HFF-Myc (cell line): ENCODE measurements around the gene COX7A2.

ENCODE experiments used
- DNase-seq: peaks from one replicate; pipeline ENCODE4 v3.0.0-alpha.2; 2011; ENCODE audit warnings: low read depth; ENCODE audit errors: extremely low read depth
- H3K4me3 ChIP-seq: replicated peaks from 2 replicates; pipeline ENCODE4 v1.5.1; 2011; ENCODE audit warnings: low read depth, mild to moderate bottlenecking, control low read depth, low read length
- TF ChIP-seq, protein P1 (sequence below): IDR thresholded peaks from 2 replicates; pipeline ENCODE4 v1.5.1; 2012; ENCODE audit warnings: mild to moderate bottlenecking, low read depth, low read length, control low read depth; ENCODE audit errors: missing control alignments

COX7A2 gene

DNA sequence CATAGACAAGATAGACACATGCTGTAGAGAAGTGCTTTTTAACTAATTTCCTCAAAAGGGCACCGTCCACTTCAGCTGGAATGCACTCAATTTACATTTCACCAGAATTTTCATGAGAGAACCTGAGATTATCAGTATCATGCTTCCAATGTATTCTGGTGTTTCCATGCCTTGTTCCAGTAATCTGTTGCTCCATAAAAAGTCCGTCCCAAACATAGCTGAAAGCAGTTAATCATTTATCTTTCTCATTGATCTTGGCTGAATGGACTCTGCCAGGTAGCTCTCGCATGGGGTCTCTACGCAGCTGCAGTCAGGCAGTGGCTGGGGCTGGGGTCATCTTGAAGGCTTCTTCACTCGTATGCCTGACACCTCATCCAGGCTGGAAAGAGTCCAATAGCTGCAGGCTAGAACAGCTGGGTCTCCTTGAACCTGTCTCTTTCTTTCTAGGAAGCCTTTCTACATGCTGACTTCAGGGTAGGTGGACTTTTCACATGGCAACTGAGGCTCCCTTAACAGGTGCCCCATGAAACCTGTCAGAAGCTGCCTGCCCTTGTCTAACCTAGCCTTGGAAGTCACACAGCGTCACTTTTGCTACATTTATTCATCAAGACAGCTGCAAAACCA, 19.2 kb downstream of the COX7A2 start:
- TF ChIP-seq, protein P1, sequence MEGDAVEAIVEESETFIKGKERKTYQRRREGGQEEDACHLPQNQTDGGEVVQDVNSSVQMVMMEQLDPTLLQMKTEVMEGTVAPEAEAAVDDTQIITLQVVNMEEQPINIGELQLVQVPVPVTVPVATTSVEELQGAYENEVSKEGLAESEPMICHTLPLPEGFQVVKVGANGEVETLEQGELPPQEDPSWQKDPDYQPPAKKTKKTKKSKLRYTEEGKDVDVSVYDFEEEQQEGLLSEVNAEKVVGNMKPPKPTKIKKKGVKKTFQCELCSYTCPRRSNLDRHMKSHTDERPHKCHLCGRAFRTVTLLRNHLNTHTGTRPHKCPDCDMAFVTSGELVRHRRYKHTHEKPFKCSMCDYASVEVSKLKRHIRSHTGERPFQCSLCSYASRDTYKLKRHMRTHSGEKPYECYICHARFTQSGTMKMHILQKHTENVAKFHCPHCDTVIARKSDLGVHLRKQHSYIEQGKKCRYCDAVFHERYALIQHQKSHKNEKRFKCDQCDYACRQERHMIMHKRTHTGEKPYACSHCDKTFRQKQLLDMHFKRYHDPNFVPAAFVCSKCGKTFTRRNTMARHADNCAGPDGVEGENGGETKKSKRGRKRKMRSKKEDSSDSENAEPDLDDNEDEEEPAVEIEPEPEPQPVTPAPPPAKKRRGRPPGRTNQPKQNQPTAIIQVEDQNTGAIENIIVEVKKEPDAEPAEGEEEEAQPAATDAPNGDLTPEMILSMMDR: no peak
- no peak overlapping the region for H3K4me3 ChIP-seq

DNA sequence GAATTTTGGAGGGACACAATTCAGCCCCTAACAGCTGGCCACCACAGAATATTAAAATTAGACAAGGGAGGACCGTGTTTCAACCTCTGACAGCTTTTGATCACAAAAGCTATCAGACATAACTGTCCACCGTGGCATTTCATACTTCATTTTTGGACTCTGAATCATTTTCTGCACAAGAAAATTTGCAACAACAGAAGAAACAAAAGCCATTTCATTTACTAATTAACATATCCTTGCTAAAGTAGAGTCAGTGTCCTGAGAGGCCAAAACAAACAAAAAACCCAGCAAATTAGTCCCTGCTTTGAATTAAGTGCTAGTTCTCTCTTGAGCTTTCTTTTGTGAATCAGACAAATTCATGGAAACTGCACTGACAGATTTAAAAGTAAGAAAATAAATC, 20.2 kb downstream of the COX7A2 start:
- DNase-seq: no peak
- H3K4me3 ChIP-seq: no peak overlapping the region
- TF ChIP-seq, protein P1: no peak

More for the DNA sequence above, 19.2 kb downstream of the COX7A2 start:
- DNase-seq: no peak

DNA sequence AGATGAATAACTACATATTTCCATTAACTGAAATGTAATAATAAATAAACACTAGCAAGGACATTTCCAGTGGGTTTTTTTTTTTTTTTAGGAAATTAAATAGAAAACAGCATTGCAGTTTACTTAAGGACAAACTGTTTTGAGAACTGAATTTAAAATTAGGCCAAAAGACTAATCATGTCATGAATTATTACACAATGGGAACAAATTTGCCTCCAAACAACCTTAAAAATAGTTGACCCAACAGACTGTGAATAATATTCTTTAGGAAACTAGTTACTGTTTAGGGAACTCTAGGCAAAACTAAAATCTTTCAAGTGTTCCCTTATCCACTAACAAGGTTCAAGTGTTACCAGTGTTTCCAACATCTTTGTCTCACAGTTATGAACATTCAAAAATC, 21.3 kb downstream of the COX7A2 start:
- no peak overlapping the region for H3K4me3 ChIP-seq
- TF ChIP-seq, protein P1: no peak
- DNase-seq: no peak

DNA sequence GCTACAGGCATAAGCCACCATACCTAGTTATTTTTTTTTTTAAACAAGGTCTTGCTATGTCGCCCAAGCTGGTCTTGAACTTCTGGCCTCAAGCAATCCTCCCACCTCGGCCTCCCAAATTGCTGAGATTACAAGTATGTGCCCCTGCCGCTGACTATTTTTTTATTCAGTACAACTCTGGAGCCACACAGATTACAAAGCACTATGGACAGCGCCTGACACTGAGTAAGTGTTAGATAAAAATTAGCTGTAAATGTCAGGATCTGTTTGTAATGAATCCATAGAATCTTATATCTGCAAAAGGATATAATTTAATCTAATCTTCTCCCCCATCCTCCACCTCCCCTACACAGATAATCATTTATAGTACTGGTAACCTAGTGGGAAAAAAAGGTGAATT, 22.5 kb downstream of the COX7A2 start:
- TF ChIP-seq, protein P1: no peak
- no peak overlapping the region for H3K4me3 ChIP-seq
- DNase-seq: no peak

DNA sequence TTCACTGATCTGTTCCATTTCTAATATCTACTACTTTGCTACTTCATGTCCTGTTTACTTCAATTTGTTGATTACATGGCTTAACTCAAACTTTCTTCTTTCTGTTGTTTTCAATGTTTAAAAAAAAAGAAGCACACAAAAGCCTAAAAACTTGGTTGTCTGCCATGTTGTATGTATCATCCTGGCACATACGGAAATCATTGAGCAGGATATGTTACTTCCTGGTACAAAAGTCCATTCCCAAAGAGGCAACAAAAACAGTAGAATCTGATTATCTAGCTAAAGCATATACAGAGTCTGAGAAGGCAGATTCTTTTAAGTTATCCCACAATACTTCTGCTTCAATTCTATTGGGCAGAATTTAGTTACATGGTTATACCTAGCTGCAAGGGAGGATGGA, 23.2 kb downstream of the COX7A2 start:
- H3K4me3 ChIP-seq: no peak overlapping the region
- TF ChIP-seq, protein P1: no peak
- no peak for DNase-seq

DNA sequence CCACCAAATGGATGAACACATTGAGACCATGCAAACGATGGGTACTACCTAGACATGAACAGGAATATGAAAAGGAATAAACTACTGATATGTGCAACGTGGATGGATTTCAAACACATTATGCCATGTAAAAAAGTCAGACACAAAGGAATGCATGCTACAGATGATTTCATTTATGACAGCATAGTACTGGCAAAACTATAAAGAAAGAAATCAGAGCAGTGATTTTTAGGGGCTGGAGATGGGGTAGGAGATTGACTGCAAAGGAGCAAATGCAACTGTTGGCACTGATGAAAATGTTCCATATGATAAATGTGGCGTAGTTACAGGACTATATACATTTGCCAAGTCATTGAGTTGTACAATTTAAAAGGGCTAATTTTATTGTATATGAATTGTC, 24.3 kb downstream of the COX7A2 start:
- DNase-seq: no peak
- TF ChIP-seq, protein P1: no peak
- H3K4me3 ChIP-seq: no peak overlapping the region

DNA sequence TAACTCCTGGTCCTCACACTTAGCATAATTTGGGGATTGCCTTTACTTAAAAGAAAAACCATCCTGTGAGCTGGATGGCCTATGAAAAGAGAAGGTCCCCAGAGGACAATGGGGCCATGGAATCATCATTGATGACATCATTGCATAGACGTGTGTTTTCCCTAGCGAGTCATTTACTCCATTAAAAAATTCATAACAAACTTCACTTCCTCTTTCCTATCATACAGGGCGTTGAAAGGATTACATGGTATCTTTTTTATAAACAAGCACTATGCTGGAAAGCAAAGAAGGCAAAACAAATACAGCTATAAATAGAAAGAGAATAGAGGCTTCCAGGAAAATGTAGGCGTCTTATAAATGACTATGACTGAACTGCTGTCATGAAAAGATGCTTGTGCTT, 26.4 kb downstream of the COX7A2 start:
- TF ChIP-seq, protein P1: no peak
- no peak for DNase-seq
- H3K4me3 ChIP-seq: no peak overlapping the region
